Transverse colon (tissue), 4 donors: Measurements from ENCODE around the gene FTCD. TPM values are rescaled to one million over a fixed set of nuclear protein-coding genes. Genes with fewer than 3 reads are reported as not detected.

Experiments
- DNase-seq: peaks from one replicate; pipeline ENCODE4 v3.0.0-alpha.2; 2019
- H3K27ac ChIP-seq, 4 donors: fragments of 200-600 bp; sonication (generic); 2 replicates each; pipeline ENCODE4 v1.5.1; 2016 to 2018; ENCODE audit warnings: inconsistent platforms in 4 of 4
- H3K27me3 ChIP-seq: fragments of 200-600 bp; sonication (generic); 2 replicates; pipeline ENCODE4 v1.5.1; 2017; ENCODE audit warnings: inconsistent platforms
- H3K36me3 ChIP-seq, 4 donors: fragments of 200-600 bp; sonication (generic); 2 replicates each; pipeline ENCODE4 v1.5.1; 2017 to 2019; ENCODE audit warnings: inconsistent platforms in 4 of 4
- H3K4me1 ChIP-seq, 4 donors: fragments of 200-600 bp; sonication (generic); 2 replicates each; pipeline ENCODE4 v1.5.1; 2017 to 2020; ENCODE audit warnings: inconsistent platforms in 4 of 4
- H3K4me3 ChIP-seq, 4 donors: fragments of 200-600 bp; sonication (generic); 1 replicate in 1 of 4; 2 replicates in 3 of 4; pipeline versions ENCODE4 v1.5.1 to v1.6.1; 2017 to 2019; ENCODE audit warnings: inconsistent platforms in 4 of 4
- H3K9me3 ChIP-seq, 2 donors: fragments of 200-600 bp; sonication (generic); 2 replicates each; pipeline ENCODE4 v1.5.1; 2017 to 2019; ENCODE audit warnings: inconsistent platforms in 2 of 2
- CTCF ChIP-seq, 5 experiments: fragments of 200-600 bp in 3 of 5; fragments of 450-650 bp in 2 of 5; sonication (generic) in 3 of 5; IDR thresholded peaks; 1 replicate in 2 of 5; 2 replicates in 3 of 5; pipeline ENCODE4 v1.5.1; 2016 to 2017; ENCODE audit warnings: antibody characterized with exemption in 5 of 5, inconsistent platforms in 3 of 5, mild to moderate bottlenecking in 2 of 5, moderate library complexity in 1 of 5
- EP300 ChIP-seq: sonication (generic); formaldehyde crosslinking; IDR thresholded peaks from one replicate; pipeline ENCODE4 v1.6.1; 2017; ENCODE audit warnings: antibody characterized with exemption, low read depth
- POLR2A ChIP-seq: fragments of 450-650 bp; IDR thresholded peaks from one replicate; pipeline ENCODE4 v1.6.1; 2016; ENCODE audit warnings: antibody characterized with exemption, mild to moderate bottlenecking, moderate library complexity
- POLR2AphosphoS5 ChIP-seq, 3 donors: sonication (generic); formaldehyde crosslinking; IDR thresholded peaks; one replicate each; pipeline ENCODE4 v1.6.1; 2016; ENCODE audit warnings: antibody characterized with exemption in 3 of 3
- WGBS, 2 donors: methylation state at CpG; one replicate each; pipeline ENCODE4 v1.1.5; 2018; ENCODE audit warnings: low coverage in 1 of 2; 5-methylcytosine and 5-hydroxymethylcytosine counted together
- in situ Hi-C, 4 donors: fragments of 200-750 bp; cut with MboI; loops; one replicate each; pipeline versions ENCODE4 v1.15.0 to v1.15.1; 2017; ENCODE audit warnings: low sequenced_read_pairs in 3 of 4, low pct_ligation_motif_present in 1 of 4, low pct_unique_long_range_greater_than_20kb in 1 of 4
- intact Hi-C: fragments of 100-400 bp; cut with DNase I; formaldehyde crosslinking; loops from one replicate; pipeline ENCODE4 v1.15.1; 2023; ENCODE audit warnings: low total_unique reads
- total RNA-seq, 4 donors: library from RNA; depleted of rRNA; stranded (reverse); fragments of >200 nt; gene quantifications; one replicate each; pipeline ENCODE4 v1.1.0, GENCODE V29; 2016

Gene FTCD
- total RNA-seq, 4 donors from 2014 or later: not detected

- in situ Hi-C loops: loop anchor here in 1 of 4 donors (25.0 kb wide), 1 partner anchor 157 kb away; no protein-coding TSS in a partner anchor
- 82% methylated on average over 10 of the region's 12 CpGs; no CpG with 5 or more reads in 1 of the 2 donors for WGBS, 2 donors
- Histone ChIP-seq H3K36me3 (peaks cover 0 to 60% (median 6%) of the 10 kb centered on the region in 4 donors), H3K27ac (peak overlapping the region in 1 of 4 donors; percentile 21), H3K4me3 (no peak overlapping the region), H3K9me3 (no peaks in the 10 kb centered on the region), H3K27me3 (no peaks in the 10 kb centered on the region), H3K4me1 (no peaks in the 10 kb centered on the region)
- DNase-seq: peak; percentile 6
- intact Hi-C loops: no loop called here
- TF ChIP-seq POLR2A: no peak
- TF ChIP-seq POLR2AphosphoS5 (IDR thresholded peaks at IDR 0.05): no peak
- no peak for TF ChIP-seq CTCF (IDR thresholded peaks at IDR 0.05)
- TF ChIP-seq EP300: no peak
Measured at GRCh38 chr21:46119144-46119636, 36.2 kb downstream of the FTCD start.

GRCh38 chr21:46118316-46119143 is 36.8 kb downstream of the FTCD start:
- Histone ChIP-seq H3K27me3 (no peaks in the 10 kb centered on the region), H3K36me3 (peaks cover 0 to 61% (median 6%) of the 10 kb centered on the region in 4 donors), H3K27ac (peak overlapping the region in 1 of 4 donors; percentile 21), H3K4me3 (no peak overlapping the region), H3K9me3 (no peaks in the 10 kb centered on the region), H3K4me1 (no peaks in the 10 kb centered on the region)
- DNase-seq: peak; percentile 6
- TF ChIP-seq CTCF (IDR thresholded peaks at IDR 0.05): no peak
- TF ChIP-seq POLR2AphosphoS5 (IDR thresholded peaks at IDR 0.05): no peak
- TF ChIP-seq EP300: no peak
- no peak for TF ChIP-seq POLR2A
- intact Hi-C loops (no loop called here), in situ Hi-C loops (loop anchor here in 1 of 4 donors (25.0 kb wide), 1 partner anchor 156 kb away; no protein-coding TSS in a partner anchor)
- WGBS, 2 donors: 87% methylated on average over 26 of the region's 27 CpGs; no CpG with 5 or more reads in 1 of the 2 donors

- Histone ChIP-seq H3K27me3 (no peaks in the 10 kb centered on the region), H3K9me3 (no peaks in the 10 kb centered on the region), H3K36me3 (peaks cover 0 to 69% (median 6%) of the 10 kb centered on the region in 4 donors), H3K27ac (no peak overlapping the region), H3K4me3 (no peak overlapping the region), H3K4me1 (no peaks in the 10 kb centered on the region)
- 77% methylated on average over 27 of the region's 29 CpGs; no CpG with 5 or more reads in 1 of the 2 donors for WGBS, 2 donors
- DNase-seq: peak; percentile 5
- TF ChIP-seq POLR2AphosphoS5 (IDR thresholded peaks at IDR 0.05): no peak
- no peak for TF ChIP-seq EP300
- no peak for TF ChIP-seq POLR2A
- no peak for TF ChIP-seq CTCF (IDR thresholded peaks at IDR 0.05)
- intact Hi-C loops: no loop called here
- in situ Hi-C loops: loop anchor here in 1 of 4 donors (25.0 kb wide), 1 partner anchor 155 kb away; no protein-coding TSS in a partner anchor
Measured at GRCh38 chr21:46117586-46118315, 37.6 kb downstream of the FTCD start.
